GM19438 (cell line): ENCODE data around the gene SRPX2.

ENCODE experiments used
- ATAC-seq: cut with Tn5 transposase; IDR thresholded peaks from one replicate; pipeline ENCODE4 v1.9.1; 2021; ENCODE audit warnings: low read depth; ENCODE audit not compliant: unreplicated experiment

SRPX2 gene

GRCh38 chrX:100649550-100650356 is 5.8 kb downstream of the SRPX2 start:
- ATAC-seq: no peak

GRCh38 chrX:100650841-100651240 is 6.8 kb downstream of the SRPX2 start:
- ATAC-seq: no peak

- ATAC-seq: no peak
These were observed 8.3 kb downstream of the SRPX2 start for GRCh38 chrX:100652266-100652665.

GRCh38 chrX:100654261-100654660 is 10.3 kb downstream of the SRPX2 start:
- no peak for ATAC-seq

GRCh38 chrX:100658941-100659381 is 15.0 kb downstream of the SRPX2 start:
- no peak for ATAC-seq

GRCh38 chrX:100659431-100660137 is 15.6 kb downstream of the SRPX2 start:
- ATAC-seq: no peak

GRCh38 chrX:100662170-100662569 is 18.2 kb downstream of the SRPX2 start:
- no peak for ATAC-seq

- no peak for ATAC-seq
These were observed 18.8 kb downstream of the SRPX2 start for GRCh38 chrX:100662796-100663195.

GRCh38 chrX:100663642-100664041 is 19.6 kb downstream of the SRPX2 start:
- ATAC-seq: no peak

GRCh38 chrX:100672966-100673365 is 29.0 kb downstream of the SRPX2 start:
- ATAC-seq: no peak

GRCh38 chrX:100673397-100673953 is 29.5 kb downstream of the SRPX2 start:
- ATAC-seq: no peak

GRCh38 chrX:100674705-100675104 is 30.7 kb downstream of the SRPX2 start:
- ATAC-seq: no peak

- ATAC-seq: no peak
These were observed 33.7 kb downstream of the SRPX2 start for GRCh38 chrX:100677611-100678181.

GRCh38 chrX:100680756-100681155 is 36.8 kb downstream of the SRPX2 start:
- ATAC-seq: no peak

GRCh38 chrX:100681599-100681998 is 37.6 kb downstream of the SRPX2 start:
- no peak for ATAC-seq

GRCh38 chrX:100682939-100683338 is 38.9 kb downstream of the SRPX2 start:
- ATAC-seq: no peak

GRCh38 chrX:100685284-100685996 is 41.4 kb downstream of the SRPX2 start:
- peak; percentile 83 for ATAC-seq

- no peak for ATAC-seq
These were observed 42.0 kb downstream of the SRPX2 start for GRCh38 chrX:100685997-100686305.

- no peak for ATAC-seq
These were observed 43.1 kb downstream of the SRPX2 start for GRCh38 chrX:100687128-100687527.

- ATAC-seq: no peak
These were observed 43.5 kb downstream of the SRPX2 start for GRCh38 chrX:100687546-100687945.

GRCh38 chrX:100695302-100695701 is 51.3 kb downstream of the SRPX2 start:
- no peak for ATAC-seq
